ACC112 (cell line): ENCODE results near the gene RSPH9.
A peak's percentile ranks its signal among the peaks of the same experiment; 100 is the strongest.
"Not testable (repeated sequence)": the region's sequence is repeated elsewhere in the genome, so short reads cannot be mapped to it uniquely, and the experiment has no call there.

Experiments
- H2AFZ ChIP-seq: fragments of 200-600 bp; sonication (generic); one replicate; pipeline ENCODE4 v1.6.0; 2017; ENCODE audit warnings: antibody characterized with exemption, low read length; ENCODE audit not compliant: unreplicated experiment
- H3K27ac ChIP-seq: fragments of 200-600 bp; sonication (generic); 2 replicates; pipeline ENCODE4 v1.5.1; 2014; ENCODE audit warnings: low read depth, mild to moderate bottlenecking, antibody characterized with exemption, low read length, moderate library complexity
- H3K27me3 ChIP-seq: fragments of 200-600 bp; sonication (generic); 2 replicates; pipeline ENCODE4 v1.6.1; 2014; ENCODE audit warnings: mild to moderate bottlenecking, antibody characterized with exemption, low read length, moderate library complexity, mixed read lengths; ENCODE audit not compliant: insufficient read depth
- H3K36me3 ChIP-seq: fragments of 200-600 bp; sonication (generic); 2 replicates; pipeline ENCODE4 v1.6.1; 2016; ENCODE audit warnings: mild to moderate bottlenecking, antibody characterized with exemption, low read length, moderate library complexity, mixed read lengths; ENCODE audit not compliant: insufficient read depth
- H3K4me1 ChIP-seq: fragments of 200-600 bp; sonication (generic); one replicate; pipeline ENCODE4 v1.6.1; 2016; ENCODE audit warnings: low read length, mixed read lengths; ENCODE audit not compliant: insufficient read depth, unreplicated experiment, control insufficient read depth
- H3K4me3 ChIP-seq: fragments of 200-600 bp; sonication (generic); 2 replicates; pipeline ENCODE4 v1.5.1; 2014; ENCODE audit warnings: mild to moderate bottlenecking, low read depth, low read length
- H3K79me2 ChIP-seq: fragments of 200-600 bp; sonication (generic); one replicate; pipeline ENCODE4 v1.6.0; 2016; ENCODE audit warnings: low read length; ENCODE audit not compliant: control insufficient read depth, unreplicated experiment, insufficient read depth

The RSPH9 gene

GRCh38 chr6:43689421-43689820 lies 44.6 kb downstream of the RSPH9 start:
- H2AFZ ChIP-seq = no peak overlapping the region
- H3K27me3 ChIP-seq = no peaks in the 10 kb centered on the region
- H3K27ac ChIP-seq = no peak overlapping the region
- H3K79me2 ChIP-seq = peaks cover 39% of the 10 kb centered on the region
- peaks cover 16% of the 10 kb centered on the region for H3K4me1 ChIP-seq
- H3K4me3 ChIP-seq = no peak overlapping the region
- H3K36me3 ChIP-seq = no peaks in the 10 kb centered on the region

- Histone ChIP-seq H3K27me3 (no peaks in the 10 kb centered on the region), H3K4me3 (no peak overlapping the region), H3K36me3 (no peaks in the 10 kb centered on the region), H3K4me1 (peaks cover 19% of the 10 kb centered on the region), H3K79me2 (no peaks in the 10 kb centered on the region), H2AFZ (no peak overlapping the region), H3K27ac (no peak overlapping the region)
These were observed 50.6 kb downstream of the RSPH9 start for GRCh38 chr6:43695215-43695966.

GRCh38 chr6:43695967-43696291 lies 51.1 kb downstream of the RSPH9 start:
- H3K27ac ChIP-seq = no peak overlapping the region
- no peaks in the 10 kb centered on the region for H3K36me3 ChIP-seq
- no peak overlapping the region for H2AFZ ChIP-seq
- no peaks in the 10 kb centered on the region for H3K27me3 ChIP-seq
- H3K4me1 ChIP-seq = peaks cover 19% of the 10 kb centered on the region
- no peaks in the 10 kb centered on the region for H3K79me2 ChIP-seq
- no peak overlapping the region for H3K4me3 ChIP-seq

GRCh38 chr6:43697421-43697820 lies 52.6 kb downstream of the RSPH9 start:
- H3K4me1 ChIP-seq = peaks cover 25% of the 10 kb centered on the region
- H3K27me3 ChIP-seq = no peaks in the 10 kb centered on the region
- H3K27ac ChIP-seq = no peak overlapping the region
- no peak overlapping the region for H2AFZ ChIP-seq
- no peaks in the 10 kb centered on the region for H3K36me3 ChIP-seq
- no peak overlapping the region for H3K4me3 ChIP-seq
- H3K79me2 ChIP-seq = no peaks in the 10 kb centered on the region

- H3K4me1 ChIP-seq = peaks cover 36% of the 10 kb centered on the region
These were observed 53.9 kb downstream of the RSPH9 start for GRCh38 chr6:43698584-43699349.

GRCh38 chr6:43699564-43700186 lies 54.8 kb downstream of the RSPH9 start:
- peak overlapping the region; percentile 31; the same call in 1 of the 2 replicates for H3K27ac ChIP-seq
- peak overlapping the region; percentile 35 for H2AFZ ChIP-seq
- H3K27me3 ChIP-seq = no peaks in the 10 kb centered on the region
- no peaks in the 10 kb centered on the region for H3K79me2 ChIP-seq
- H3K4me3 ChIP-seq = no peak overlapping the region
- H3K36me3 ChIP-seq = no peaks in the 10 kb centered on the region
- H3K4me1 ChIP-seq = peaks cover 36% of the 10 kb centered on the region

More at GRCh38 chr6:43698584-43699349, 53.9 kb downstream of the RSPH9 start:
- Histone ChIP-seq H3K79me2 (no peaks in the 10 kb centered on the region), H3K4me3 (no peak overlapping the region), H3K27me3 (no peaks in the 10 kb centered on the region), H3K27ac (peak overlapping the region; percentile 31; the same call in 1 of the 2 replicates), H3K36me3 (no peaks in the 10 kb centered on the region), H2AFZ (no peak overlapping the region)

- not testable (repeated sequence) for H3K27ac ChIP-seq, H3K4me3 ChIP-seq, H3K79me2 ChIP-seq, H3K27me3 ChIP-seq, H2AFZ ChIP-seq, H3K36me3 ChIP-seq
- H3K4me1 ChIP-seq = peaks cover 40% of the 10 kb centered on the region
These were observed 56.2 kb downstream of the RSPH9 start for GRCh38 chr6:43700939-43701560.

- Histone ChIP-seq H3K4me3 (peak overlapping the region; percentile 5; the same call in 1 of the 2 replicates), H3K4me1 (peaks cover 43% of the 10 kb centered on the region)
These were observed 57.3 kb downstream of the RSPH9 start for GRCh38 chr6:43702171-43702533.

GRCh38 chr6:43702534-43703440 lies 58.0 kb downstream of the RSPH9 start:
- Histone ChIP-seq H2AFZ (peak overlapping the region; percentile 86), H3K79me2 (no peaks in the 10 kb centered on the region), H3K4me3 (peak overlapping the region; percentile 17; the same call in 1 of the 2 replicates), H3K27ac (peak overlapping the region; percentile 86), H3K27me3 (no peaks in the 10 kb centered on the region), H3K4me1 (peaks cover 43% of the 10 kb centered on the region), H3K36me3 (no peaks in the 10 kb centered on the region)

More at GRCh38 chr6:43702171-43702533, 57.3 kb downstream of the RSPH9 start:
- no peaks in the 10 kb centered on the region for H3K79me2 ChIP-seq
- H3K27ac ChIP-seq = peak overlapping the region; percentile 86
- no peaks in the 10 kb centered on the region for H3K27me3 ChIP-seq
- peak overlapping the region; percentile 4 for H2AFZ ChIP-seq
- no peaks in the 10 kb centered on the region for H3K36me3 ChIP-seq
